ENCODE results near the gene OPHN1. TPM values are rescaled to one million over a fixed set of nuclear protein-coding genes. Genes with fewer than 3 reads are reported as not detected.
"Not testable (repeated sequence)": the region's sequence is repeated elsewhere in the genome, so short reads cannot be mapped to it uniquely, and the experiment has no call there.

OPHN1 gene
- total RNA-seq, 1 donor from 2014 or later, result 4.7 TPM

DNA sequence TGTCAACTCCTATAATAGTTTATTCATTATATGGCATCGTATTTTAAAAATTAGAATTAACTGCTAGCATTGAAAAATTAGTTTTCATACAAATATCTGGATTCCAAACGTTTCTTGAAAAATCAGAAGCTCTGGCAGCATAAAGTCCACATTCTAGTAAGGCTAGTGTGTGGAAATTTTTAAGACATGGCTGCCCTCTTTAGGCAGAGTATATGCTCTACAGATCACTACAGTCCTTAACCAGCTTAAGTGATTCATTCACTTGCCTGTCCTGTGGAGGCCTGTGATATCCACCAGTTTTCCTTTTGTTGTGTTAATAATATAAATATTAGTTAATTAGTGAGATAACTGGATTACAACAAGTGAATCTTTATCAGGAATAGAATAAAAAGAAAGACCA, 287.2 kb downstream of the OPHN1 start:
- peak; percentile 77 for ATAC-seq

DNA sequence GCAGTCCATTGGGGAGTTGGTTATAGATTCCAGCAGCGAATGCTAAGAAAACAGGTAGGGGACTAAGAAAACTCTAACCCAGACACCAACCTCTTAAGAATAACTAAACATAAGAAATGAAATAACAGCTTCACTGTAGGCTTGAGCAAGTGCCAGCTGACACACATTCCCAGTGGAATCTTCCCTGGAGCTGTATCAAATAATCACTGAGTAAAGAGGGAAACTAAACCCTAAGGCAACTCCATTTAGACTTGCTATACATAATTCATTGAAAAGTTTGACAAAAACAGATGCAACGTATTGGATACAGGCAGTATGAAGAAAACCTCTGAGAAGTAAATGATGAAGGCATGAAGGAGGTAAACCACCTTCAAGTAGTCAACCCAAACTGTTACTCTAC, 293.5 kb downstream of the OPHN1 start:
- no peak for ATAC-seq

DNA sequence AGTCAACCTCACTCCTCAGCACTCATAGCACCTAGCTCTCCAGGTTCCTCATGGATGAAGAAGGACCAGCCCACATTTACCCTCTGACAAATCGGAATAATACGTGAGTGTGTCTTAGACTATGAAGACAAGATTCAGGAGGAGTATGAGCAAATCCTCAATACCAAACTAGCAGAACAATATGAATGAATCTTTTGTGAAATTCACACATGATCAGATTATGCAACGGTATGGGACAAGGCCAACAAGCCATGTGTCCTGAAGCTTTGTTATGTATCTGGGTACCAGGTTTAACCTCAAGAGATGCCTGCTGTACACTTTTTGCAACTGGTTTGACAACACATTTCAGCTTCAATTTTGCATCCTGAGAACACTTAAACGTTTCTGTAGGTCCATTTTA, 300.1 kb downstream of the OPHN1 start:
- no peak for ATAC-seq

DNA sequence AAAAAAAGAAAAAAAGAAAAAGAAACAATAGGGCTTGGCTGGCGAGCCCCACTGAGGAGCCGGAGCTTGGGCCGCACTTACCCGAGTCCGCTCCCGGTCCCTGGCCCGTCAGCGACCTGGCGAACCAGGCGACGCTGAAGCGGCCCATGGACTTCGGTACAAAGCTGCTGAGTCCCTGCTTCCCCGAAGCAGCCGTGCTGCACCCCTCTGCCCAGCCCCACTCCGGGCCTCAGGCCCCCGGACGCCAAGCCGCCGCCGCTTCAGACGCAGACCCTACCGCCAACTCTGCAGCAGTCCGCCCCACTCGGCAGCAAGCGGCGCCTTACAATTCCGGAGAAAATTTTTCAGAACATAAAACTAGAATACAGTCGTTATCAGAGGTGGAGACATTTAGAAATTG, 300.5 kb downstream of the OPHN1 start:
- ATAC-seq, result no peak

DNA sequence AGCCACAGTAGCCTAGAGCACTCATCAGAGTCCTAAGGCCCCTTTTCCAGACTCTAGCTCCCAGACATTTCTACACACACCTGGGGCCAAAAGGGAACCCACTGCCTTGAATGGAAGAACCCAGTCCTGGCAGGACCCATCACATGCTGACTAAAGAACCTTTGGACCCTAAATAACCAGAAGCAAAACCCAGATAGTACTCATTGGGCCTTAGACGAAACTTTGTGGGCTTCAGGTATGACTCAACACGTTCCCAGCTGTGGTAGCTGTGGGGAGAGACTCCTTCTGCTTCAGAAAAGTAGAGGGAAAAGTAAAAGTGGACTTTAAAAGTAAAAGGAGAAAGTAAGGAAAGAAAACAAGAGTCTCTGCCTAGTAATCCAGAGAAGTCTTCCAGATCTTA, 311.5 kb downstream of the OPHN1 start:
- no peak for ATAC-seq

DNA sequence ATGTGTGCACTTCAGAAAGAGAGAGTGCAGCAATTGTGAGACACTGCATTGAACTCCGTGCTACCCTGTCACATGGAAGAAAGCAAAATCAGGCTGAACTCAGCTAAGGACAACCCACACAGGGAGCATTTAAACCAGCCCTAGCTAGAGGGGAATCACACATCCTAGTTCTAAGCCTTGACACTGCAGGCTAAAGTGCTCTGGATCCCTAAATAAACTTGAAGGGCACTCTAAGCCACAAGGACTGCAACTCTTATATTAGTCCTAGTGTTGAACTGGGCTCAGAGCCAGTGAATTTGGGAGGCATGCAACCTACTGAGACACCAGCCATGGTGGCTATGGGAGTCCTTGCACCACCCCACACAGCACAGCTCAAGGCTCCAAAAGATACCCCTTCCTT, 311.9 kb downstream of the OPHN1 start:
- ATAC-seq, result no peak

DNA sequence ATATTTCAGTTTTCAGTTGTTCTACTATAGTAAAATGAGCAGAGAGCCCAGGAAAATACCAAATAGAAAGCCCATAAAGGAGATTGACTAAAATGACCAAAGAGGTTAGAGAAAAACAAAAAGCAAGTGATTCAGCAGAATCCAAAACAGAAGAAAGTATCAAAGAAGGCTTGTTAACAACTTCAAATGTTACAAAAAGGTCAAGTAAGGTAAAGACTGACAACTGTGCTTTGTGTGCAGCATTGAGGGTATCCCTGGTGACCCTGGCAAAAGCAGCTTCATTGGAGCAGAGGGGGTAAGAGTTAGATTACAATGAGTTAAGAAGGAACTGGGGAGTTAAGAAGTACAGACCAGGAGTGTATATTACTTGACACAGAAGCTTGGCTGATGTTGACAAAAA, 317.9 kb downstream of the OPHN1 start:
- ATAC-seq, result no peak

DNA sequence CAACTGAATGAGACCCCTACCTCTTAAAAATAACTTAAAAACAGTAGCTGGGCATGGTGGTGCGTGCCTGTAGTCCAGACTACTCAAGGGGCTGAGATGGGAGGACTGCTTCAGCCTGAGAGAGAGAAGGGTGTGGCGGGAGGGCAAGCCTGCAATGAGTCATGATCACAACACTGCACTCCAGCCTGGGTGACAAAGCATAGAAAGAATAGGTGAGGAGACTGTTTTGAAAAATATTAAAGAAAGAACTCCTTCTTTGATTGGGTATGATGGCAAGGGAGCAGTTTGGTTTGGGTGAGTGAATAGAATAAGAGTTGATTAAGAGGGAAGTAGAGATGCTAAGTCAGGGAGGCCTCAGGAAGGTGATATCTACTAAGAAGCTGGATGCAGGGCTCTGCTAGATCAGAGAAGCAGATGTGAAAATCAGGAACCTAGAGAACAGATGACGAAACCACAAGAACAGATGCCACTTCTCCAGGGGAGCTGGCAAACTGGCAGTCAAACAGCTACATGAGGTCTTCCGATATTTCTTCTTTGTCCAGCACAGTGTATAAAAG, 318.6 kb downstream of the OPHN1 start:
- peak; percentile 86 for ATAC-seq

DNA sequence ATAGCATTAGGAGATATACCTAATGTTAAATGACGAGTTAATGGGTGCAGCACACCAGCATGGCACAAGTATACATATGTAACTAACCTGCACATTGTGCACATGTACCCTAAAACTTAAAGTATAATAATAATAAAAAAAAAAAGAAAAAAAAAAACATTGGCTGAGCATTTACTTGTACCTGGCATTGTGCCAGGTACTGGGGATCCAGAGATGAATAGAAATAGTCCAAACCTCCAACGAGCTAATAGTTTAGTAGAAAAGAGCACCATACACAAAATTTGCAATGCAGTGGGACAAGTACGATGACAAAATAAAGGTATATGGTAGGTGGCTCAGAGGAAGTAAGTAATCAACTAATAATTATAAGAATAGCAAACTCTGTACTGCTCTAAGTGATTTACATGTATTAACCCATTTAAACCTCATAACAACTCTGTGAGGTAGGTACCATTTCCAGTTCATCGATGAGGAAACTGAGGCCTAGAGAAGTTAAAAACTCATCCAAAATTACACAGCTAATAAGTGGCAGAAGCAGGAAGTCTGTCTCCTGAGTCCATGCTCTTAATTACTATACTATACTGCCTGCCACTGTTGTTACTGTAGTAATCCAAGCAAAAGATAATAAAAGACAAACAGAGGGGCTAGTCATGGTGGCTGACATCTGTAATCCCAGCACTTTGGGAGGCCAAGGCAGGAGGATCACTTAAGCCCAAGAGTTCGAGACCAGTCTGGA, 319.3 kb downstream of the OPHN1 start:
- no peak for ATAC-seq

DNA sequence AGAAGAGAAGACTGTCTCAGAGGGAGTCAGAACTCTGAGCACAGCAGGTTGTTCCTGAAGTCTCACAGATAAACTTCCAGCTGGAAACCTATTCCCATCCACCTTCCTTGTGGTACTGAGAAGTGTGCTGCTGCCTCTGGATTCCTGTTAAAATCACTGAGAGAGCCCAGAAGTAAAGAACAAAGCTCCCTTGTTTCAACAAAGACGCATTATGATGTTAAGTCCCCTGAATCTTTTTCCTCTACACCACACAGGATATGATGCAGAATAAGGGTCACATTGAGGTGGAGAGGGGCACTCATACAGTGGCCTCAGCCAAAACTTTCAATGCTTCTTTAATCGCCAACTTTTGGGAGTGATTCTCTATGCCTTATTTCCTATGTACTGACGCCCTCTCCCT, 321.0 kb downstream of the OPHN1 start:
- ATAC-seq, result no peak

DNA sequence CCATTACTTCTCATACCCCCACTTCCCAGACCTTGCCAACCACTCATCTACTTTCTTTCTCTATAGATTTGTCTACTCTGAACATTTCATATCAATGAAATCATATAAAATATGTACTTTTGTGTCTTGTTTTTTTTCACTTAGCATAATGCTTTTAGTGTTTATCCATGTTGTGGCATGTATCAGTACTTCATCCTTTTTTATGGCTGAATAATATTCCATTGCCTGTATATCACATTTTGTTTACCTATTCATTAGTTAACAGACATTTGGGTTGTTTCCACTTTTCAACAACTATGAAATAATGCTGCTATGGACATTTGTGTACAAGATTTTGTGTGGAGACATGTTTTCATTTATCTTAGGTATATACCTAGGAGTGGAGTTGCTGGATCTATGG, 324.1 kb downstream of the OPHN1 start:
- no peak for ATAC-seq

DNA sequence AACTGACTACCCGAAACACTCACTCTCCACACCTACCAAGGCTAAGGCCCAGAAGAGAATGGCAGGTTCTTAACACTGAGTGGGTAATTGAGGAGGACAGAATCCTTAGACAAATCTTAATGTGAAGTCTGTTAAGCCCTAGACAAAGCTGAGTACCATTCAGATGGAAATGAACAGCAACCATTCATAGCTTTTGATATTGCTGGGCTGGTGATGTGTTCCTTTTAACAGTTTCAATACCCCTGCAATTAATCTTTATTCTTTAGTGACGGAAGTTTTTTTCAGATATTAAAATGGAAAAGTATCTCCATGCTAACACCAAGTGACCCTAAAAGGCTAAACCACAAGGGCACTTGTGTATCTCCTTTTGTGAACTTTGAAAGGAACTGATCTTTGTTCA, 334.9 kb downstream of the OPHN1 start:
- no peak for ATAC-seq

DNA sequence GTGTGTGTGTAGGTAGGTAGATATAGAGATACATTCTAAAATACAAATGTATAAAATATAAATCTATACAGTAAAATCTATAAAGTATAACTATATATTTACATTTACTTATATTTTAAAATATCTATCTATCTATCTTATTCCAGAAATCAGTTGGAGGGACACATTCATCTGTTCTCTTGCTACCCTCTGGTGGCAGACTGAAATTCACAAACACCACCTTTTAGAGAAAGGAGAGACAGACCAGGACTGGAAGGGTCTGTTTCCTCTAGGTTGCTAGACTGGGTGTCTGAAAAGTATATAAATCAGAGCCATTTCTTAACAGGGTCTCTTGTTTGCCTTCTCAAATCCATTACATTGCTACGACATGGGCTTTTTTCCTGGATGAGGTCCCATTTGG, 343.0 kb downstream of the OPHN1 start:
- ATAC-seq, result no peak

DNA sequence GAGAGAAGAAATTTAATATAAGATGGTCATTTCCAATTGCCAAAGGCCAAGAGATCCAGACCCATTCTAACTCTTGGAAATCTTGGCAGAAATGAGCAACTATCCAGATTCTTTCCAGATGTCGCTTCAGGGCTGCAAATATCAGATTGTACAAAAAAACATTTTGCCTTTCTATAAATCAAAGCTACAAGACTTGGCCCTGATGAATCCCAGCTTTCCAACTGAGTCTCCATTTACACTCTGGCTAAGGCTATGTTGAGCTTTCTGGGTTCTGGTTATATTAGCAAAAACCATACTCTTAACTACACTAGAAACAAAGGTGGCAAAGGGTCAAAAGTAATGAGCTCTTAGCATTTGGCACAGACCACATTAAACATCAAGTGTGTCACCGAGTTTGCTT, 345.8 kb downstream of the OPHN1 start:
- no peak for ATAC-seq

DNA sequence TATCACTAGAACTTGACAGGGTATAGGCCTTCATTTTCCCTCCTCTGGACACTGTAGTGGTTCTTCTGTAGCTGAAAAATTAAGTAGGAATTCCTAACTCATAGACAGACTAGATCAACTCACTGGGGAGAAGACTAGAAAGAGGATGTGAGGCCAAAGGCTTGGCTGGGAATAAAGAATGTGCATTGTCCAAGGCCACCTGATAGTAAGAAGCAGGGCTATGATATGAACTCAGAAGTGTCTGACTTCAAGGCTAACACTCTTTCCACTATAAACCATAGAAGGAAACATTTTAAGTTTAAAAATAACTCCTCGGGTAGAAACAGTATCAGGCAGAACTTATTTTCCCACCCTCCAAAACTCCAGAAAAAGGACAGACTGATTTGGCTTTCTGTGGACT, 346.6 kb downstream of the OPHN1 start:
- ATAC-seq, result no peak

DNA sequence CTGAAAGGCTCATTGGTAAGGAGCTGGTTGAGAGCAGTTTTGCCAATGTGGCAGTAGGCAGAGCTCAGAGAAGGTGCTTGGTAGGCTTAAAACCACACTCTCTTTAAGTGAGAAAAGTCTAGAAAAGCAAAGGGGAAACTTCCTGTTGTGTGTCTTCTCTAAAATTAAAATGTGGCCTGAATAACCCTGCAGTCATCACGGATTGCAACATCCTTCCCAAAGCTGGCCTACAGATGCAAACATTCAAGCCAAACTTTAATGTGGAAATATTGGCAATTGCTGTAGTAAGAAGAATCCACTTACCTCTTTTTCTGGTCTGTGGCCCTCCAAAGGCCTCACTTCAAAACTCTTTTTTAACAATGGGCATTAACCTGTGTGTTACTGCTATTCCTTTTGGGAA, 348.5 kb downstream of the OPHN1 start:
- no peak for ATAC-seq

DNA sequence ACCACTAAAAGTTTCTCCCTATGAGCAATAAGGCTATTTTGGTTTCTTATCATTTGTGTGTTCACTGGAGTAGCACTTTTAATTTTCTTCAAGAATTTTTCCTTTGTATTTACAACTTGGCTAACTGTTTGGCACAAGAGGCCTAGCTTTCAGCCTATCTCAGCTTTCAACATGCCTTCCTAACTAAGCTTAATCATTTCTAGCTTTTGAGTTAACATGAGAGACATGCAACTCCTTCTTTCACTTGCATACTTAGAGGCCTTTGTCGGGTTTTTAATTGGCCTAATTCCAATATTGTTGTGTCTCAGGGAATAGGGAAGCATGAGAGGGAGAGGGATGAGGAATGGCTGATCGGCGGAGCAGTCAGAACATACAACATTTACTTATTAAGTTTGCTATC, 349.8 kb downstream of the OPHN1 start:
- ATAC-seq, result no peak

DNA sequence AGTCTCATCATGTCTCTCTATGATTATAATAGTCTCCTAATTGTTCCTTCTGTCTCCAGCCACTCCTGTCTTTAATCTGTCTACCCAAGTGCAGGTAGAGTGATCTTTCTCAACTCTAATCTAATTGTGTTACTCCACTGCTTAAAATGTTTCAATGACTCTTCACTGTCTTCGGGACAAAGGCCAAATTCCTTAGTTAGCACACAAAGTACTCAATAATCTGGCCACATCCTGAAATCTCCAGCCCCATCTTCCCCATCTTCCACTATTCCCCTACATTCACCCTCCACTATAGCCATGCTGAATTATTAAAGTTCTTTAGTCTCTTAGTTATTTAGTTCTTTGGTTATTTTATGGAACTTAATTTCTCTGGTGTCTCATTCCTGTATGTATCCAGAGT, 353.3 kb downstream of the OPHN1 start:
- ATAC-seq, result no peak

DNA sequence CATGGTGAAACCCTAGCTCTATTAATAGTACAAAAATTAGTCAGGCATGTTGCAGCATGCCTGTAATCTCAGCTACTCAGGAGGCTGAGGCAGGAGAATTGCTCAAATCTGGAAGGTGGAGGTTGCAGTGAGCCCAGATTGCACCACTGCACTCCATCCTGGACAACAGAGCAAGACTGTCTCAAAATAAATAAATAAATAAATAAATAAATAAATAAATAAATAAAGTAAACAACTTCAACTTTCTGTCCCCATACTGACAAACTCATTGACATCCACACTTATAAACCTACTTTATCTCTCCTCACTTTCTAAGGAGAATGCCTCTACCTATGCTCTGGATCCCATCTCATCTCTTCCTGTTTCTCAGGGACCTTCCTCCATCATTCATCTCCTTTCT, 354.5 kb downstream of the OPHN1 start:
- ATAC-seq, result not testable (repeated sequence)

DNA sequence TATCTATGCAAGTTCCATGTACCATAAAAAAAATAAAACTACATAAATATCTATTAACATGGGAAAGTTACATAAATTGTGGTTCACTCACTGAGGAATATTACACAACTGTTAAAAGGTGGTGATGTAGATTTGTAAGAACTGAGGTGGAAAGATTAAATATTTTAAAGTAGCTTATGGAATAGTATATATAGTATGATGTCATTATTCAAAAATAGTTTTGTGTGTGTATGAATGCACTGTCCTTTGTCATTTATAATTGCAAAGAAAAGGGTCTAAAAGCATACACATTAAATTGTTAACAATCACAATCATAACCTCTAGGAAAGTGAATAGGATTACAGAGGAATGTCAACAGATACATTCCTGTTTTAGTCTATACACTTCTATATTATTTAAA, 355.9 kb downstream of the OPHN1 start:
- ATAC-seq, result no peak

DNA sequence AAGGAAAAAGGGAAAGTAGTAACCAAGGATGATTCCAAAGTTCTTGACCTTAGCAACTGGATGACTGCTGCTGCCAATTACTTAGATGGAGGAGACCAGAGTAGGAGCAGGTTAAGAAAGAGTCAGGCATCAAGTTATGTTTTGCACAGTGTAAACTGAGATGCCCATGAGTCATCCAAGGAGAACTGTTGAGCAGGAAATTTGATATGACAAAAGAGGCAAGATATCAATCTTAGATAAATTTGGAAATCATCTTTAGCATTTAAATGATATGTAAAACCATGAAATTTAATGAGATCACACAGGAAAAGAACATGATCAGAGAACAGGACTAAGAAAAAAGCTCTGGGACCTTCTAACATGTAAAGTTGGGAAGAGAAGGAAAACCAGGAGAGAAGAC, 361.3 kb downstream of the OPHN1 start:
- no peak for ATAC-seq

DNA sequence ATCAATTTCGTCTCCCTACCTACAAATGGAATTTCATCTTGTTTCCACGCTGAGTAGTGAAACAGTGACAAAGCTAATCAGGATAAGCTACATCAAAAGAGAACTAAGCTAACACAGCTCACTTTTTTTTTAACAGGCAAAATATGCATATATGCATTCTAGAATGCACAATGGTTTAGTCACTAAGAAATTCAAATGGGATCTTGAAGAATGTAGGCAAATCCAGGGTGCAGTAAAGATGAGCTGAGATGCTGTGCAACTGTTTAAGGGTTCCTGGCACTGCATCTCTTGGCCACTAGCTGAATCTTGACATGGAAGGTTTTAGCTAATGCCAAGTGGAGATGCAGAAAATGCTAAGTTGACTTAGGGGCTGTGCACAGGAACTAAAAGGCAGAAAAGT, 363.2 kb downstream of the OPHN1 start:
- ATAC-seq, result not testable (repeated sequence)

DNA sequence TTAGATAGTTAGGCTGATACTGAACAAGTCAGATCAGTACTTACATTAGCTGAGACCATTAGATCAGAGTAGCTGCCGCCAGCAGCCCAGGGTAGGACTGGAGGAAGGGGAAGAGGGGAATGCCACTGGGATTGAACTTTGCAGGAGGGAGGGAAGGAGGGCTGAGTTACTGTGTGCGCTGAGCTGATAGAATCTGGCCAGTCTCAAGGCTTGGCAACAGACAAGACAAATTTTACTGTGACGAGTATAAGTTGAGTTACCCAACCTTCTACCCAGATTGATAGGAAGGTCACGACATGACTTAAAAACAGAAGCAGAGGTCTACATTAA, 372.1 kb downstream of the OPHN1 start:
- ATAC-seq, result no peak

DNA sequence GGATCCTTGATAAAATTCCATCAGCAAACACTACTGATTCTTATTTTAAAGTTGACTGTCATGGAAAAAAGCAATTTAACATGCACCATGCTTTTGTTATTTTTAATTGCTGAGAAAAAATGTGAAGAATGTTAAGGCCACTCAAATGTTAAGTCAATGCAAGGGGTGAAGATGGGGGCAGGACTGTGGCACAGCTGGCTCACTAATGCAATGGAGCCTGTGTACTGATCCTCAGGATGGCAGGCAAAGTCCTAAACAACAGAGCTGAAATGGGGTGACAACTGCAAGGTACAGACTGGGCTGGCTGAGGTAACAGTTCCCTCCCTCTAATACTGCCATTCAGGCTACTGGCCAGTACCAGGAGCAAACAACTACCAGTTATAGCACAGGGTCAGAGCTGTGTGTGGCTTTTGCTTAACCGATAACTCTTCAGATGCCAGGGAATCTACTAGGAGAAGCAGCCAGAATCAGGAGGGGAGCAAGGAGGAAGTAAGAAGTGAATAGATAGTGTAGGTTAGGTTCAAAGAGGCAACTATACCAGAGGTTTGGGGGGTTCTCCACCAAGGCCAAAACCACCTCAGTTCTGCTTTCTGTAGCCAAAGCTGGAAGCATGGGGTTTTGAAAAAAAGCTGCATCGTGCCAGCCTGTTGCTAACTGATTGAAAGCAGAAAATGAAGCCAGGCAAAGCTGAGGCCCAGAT, 372.6 kb downstream of the OPHN1 start:
- no peak for ATAC-seq

DNA sequence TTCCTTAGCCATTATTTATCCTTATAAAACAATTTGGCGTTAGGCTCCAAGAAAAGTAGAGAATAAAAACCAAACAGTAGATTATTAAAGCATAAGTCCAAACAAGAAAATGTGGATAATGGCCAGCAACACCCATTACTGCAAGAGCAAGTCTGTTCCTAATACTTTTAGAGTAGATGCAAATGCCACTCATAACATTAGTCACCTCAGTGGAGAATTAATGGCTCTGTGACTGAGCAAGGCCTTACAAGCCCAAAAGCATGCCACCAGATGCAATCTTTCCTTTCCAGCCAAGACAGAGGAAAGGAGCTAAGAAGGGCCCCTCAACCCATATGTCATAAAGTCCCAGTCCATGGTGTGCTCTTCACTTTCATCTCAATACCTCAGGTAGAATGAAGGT, 373.8 kb downstream of the OPHN1 start:
- peak; percentile 74 for ATAC-seq
